HFFc6 (cell line): ENCODE measurements around the gene PSRC1. TPM values are rescaled to one million over a fixed set of nuclear protein-coding genes. Genes with fewer than 3 reads are reported as not detected.

Experiments
- DNase-seq: peaks from one replicate; pipeline ENCODE4 v3.0.0-alpha.2; 2018
- H3K27ac Mint-ChIP-seq: 2 replicates; pipeline ENCODE4 v1.8.0; 2020; ENCODE audit warnings: mild to moderate bottlenecking, mixed read lengths
- H3K27me3 Mint-ChIP-seq: 2 replicates; pipeline ENCODE4 v1.8.0; 2021; ENCODE audit warnings: mild to moderate bottlenecking, moderate library complexity, mixed read lengths; ENCODE audit not compliant: insufficient read depth
- H3K36me3 Mint-ChIP-seq: 2 replicates; pipeline ENCODE4 v1.8.0; 2021; ENCODE audit warnings: low read depth, mixed read lengths
- H3K4me1 Mint-ChIP-seq: 2 replicates; pipeline ENCODE4 v1.8.0; 2020; ENCODE audit warnings: low read depth, mixed read lengths
- H3K4me3 Mint-ChIP-seq: 2 replicates; pipeline ENCODE4 v1.8.0; 2020; ENCODE audit warnings: mild to moderate bottlenecking, moderate library complexity, mixed read lengths
- H3K9me3 Mint-ChIP-seq: 2 replicates; pipeline ENCODE4 v1.8.0; 2020; ENCODE audit warnings: mild to moderate bottlenecking, mixed read lengths
- total RNA-seq, 6 experiments: library from RNA; stranded (reverse); fragmentation: NEBNext Ultra II Directional; extraction: Animal tissue kit (Norgen Biotek cat#: 25700); gene quantifications; 2 replicates in 1 of 6; 3 replicates in 5 of 6; pipeline ENCODE4 v1.2.3, GENCODE V29; 2021
- TF ChIP-seq, protein P1 (sequence below): fragments of 200-600 bp; sonication (generic); IDR thresholded peaks from 2 replicates; pipeline ENCODE4 v1.5.0; 2021; ENCODE audit warnings: antibody characterized with exemption, mild to moderate bottlenecking

PSRC1 gene
- total RNA-seq, 6 experiments from 2014 or later: 17.0 to 33.1 (median 30.4) TPM

DNA sequence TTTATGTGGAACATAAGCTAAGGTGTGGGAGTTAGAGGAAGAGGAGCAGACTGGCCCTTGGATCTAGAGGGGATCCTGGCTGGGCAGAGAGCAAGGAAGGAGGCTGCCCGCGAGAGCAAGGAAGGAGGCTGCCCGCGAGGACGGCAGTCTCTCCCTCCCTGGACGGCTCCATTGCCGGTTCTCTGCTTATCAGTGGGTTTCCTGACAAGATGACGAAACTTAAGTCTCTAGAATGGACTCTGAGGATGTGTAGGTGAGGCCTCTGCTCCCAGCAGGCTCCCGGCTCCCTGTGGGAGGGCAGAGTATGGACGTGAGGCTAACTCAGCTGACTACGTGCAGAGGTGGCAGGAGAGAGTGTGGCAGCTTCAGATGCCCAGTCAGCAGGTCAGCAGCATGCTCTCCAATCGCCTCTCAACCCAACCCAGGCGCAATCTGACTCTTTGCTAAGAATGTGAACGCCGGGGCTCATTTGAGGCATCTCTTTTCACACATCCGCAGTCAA, 17.8 kb upstream of the PSRC1 start:
- DNase-seq: no peak
- H3K27me3 Mint-ChIP-seq: peaks cover 3% of the 10 kb centered on the region; the same call in 1 of the 2 replicates
- H3K36me3 Mint-ChIP-seq: no peaks in the 10 kb centered on the region
- no peak overlapping the region for H3K27ac Mint-ChIP-seq
- H3K4me1 Mint-ChIP-seq: peaks cover 22% of the 10 kb centered on the region
- TF ChIP-seq, protein P1, sequence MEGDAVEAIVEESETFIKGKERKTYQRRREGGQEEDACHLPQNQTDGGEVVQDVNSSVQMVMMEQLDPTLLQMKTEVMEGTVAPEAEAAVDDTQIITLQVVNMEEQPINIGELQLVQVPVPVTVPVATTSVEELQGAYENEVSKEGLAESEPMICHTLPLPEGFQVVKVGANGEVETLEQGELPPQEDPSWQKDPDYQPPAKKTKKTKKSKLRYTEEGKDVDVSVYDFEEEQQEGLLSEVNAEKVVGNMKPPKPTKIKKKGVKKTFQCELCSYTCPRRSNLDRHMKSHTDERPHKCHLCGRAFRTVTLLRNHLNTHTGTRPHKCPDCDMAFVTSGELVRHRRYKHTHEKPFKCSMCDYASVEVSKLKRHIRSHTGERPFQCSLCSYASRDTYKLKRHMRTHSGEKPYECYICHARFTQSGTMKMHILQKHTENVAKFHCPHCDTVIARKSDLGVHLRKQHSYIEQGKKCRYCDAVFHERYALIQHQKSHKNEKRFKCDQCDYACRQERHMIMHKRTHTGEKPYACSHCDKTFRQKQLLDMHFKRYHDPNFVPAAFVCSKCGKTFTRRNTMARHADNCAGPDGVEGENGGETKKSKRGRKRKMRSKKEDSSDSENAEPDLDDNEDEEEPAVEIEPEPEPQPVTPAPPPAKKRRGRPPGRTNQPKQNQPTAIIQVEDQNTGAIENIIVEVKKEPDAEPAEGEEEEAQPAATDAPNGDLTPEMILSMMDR: no peak
- no peak overlapping the region for H3K4me3 Mint-ChIP-seq
- no peaks in the 10 kb centered on the region for H3K9me3 Mint-ChIP-seq

DNA sequence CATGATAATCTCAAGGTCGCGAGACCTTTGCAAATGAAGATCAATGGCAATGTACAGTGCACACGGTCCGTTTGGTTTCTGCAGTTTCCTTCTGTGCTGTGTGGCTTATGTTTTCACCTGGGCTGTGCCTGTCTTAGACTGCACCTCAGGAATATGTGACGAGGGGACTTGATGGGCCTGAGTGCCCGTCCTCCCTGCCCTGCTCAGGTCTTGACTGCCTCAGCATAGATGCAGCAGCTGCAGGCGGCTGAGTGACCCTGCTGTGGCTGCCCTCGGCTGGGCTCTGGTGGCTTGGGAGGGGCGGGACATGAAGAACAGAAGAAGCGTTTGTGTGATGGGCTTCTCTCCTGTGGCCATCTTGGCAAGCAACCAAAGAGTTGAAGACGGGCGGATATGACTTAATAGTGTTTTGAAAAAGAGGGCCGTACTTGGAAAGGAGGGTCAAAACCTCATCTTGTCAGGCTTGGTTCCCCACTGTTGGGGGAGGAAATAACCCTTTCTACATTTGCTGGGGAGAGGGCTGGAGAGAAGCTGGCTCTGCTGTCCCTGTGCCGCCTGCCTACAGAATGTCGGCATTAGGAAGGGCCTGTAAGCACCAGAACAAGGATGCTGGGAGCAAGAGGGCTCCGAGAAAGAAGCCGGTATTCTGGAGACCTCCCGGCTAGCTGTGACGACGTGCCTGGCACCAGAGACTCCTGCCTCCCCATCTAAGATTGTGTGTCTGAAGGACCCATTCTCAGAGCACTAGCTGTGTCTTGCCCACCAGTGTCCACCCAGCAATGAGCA, 16.8 kb upstream of the PSRC1 start:
- no peaks in the 10 kb centered on the region for H3K36me3 Mint-ChIP-seq
- no peaks in the 10 kb centered on the region for H3K9me3 Mint-ChIP-seq
- TF ChIP-seq, protein P1: no peak
- peaks cover 2% of the 10 kb centered on the region; the same call in 1 of the 2 replicates for H3K27me3 Mint-ChIP-seq
- H3K4me3 Mint-ChIP-seq: peak overlapping the region; percentile 49; the same call in 1 of the 2 replicates
- DNase-seq: no peak
- H3K4me1 Mint-ChIP-seq: peaks cover 22% of the 10 kb centered on the region
- H3K27ac Mint-ChIP-seq: peak overlapping the region; percentile 87

DNA sequence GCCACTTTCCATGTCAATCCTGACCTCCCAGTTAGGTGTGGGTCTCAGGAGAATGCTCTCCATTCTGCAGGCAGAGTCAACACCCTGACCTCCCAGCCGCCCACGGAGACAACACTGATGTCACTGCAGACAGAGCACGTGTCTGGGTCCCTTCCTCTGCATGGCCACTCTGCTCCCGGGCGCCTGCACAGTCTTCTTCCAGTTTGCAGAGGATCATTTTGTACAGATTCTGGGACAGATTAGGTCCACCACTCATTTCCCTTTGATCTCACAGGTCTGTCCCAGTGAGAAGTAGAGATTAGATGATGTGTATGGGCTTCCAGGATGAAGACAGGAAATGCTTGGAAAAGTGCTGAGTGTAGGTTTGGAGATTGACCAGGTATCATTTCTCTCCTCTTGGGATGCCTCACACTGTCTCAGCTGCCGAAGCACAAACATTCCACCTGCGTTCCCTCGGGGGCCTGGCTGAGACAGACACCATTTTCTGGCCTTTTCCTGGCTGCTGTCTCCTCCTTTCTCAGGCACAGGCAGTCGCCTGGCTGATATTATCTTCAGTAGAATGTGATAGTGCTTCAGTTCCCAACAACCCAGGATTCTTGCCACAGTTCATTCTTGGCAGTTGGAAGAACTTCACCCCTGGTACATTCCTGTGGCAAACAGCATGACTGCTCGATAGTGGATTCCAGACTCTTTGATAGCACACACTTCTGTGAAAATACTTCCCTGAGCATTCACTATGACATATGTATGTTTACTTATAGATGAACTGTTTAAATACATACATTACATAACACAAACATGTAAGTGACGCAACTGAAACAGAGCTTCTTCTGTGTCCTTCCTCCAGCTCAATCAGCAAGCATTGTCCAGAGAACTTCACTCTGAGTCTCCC, 16.0 kb upstream of the PSRC1 start:
- Mint-ChIP-seq H3K27me3 (peaks cover 2% of the 10 kb centered on the region; the same call in 1 of the 2 replicates), H3K36me3 (no peaks in the 10 kb centered on the region), H3K4me3 (peak overlapping the region; percentile 49), H3K9me3 (no peaks in the 10 kb centered on the region), H3K27ac (peak overlapping the region; percentile 87), H3K4me1 (peaks cover 27% of the 10 kb centered on the region)
- TF ChIP-seq, protein P1: no peak
- peak; percentile 89 for DNase-seq

DNA sequence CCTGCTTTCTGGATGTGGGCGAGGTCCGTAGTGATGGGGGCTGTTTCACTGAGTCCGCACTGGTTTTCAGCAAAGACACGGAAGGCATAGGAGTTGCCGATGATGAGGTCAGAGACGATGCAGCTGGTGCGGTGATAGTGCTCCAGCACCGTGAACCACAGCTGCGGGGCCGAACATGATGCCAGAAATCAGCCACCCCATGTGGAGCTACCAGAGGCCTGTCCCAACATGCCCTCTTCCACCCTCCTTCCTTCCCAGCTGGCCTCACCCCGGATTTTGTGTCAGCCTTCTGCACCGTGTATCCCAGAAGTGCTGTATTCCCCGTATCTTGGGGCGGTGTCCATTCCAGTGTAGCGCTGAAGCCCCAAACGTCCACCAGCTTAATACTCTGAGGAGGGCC, 13.8 kb upstream of the PSRC1 start:
- H3K9me3 Mint-ChIP-seq: no peaks in the 10 kb centered on the region
- H3K4me3 Mint-ChIP-seq: no peak overlapping the region
- H3K36me3 Mint-ChIP-seq: no peaks in the 10 kb centered on the region
- peaks cover 2% of the 10 kb centered on the region for H3K27me3 Mint-ChIP-seq
- H3K27ac Mint-ChIP-seq: no peak overlapping the region
- TF ChIP-seq, protein P1: no peak
- DNase-seq: no peak
- peaks cover 29% of the 10 kb centered on the region for H3K4me1 Mint-ChIP-seq

DNA sequence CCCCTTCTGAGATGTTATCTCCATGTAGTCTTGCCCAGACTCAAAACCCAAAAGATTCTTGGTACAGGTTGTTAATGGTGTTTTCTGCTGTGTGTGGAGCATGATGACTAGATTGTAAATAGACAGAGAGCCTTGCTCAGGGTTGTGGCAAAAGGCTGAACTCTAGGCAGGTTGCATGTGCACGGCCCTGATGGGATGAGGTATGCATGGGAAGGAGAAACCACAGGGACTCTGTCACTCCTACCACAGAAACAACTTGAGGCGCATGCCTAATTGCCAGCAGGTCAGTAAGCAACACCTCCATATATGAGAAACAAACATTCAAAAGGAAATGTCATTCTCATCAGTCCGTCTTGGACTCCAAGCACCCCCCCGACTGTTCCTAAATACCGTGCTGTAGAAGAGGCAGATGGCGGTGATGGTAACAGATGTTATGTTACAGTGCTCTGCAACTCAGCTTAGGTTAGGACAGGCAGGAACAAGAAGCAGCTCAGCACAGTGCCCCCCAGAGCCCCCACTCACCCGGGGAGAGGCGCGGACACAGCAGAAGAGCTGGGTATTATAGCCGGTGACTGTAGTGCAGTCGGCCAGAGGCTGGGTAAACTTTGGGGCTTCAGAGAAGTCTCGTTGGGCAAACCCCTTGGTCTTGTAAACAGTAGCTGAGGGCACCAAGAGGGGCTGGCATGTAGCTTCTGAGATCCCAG, 12.9 kb upstream of the PSRC1 start:
- H3K4me3 Mint-ChIP-seq: no peak overlapping the region
- H3K27ac Mint-ChIP-seq: no peak overlapping the region
- no peaks in the 10 kb centered on the region for H3K36me3 Mint-ChIP-seq
- H3K9me3 Mint-ChIP-seq: no peaks in the 10 kb centered on the region
- peaks cover 2% of the 10 kb centered on the region for H3K27me3 Mint-ChIP-seq
- TF ChIP-seq, protein P1: peak; percentile 17; the same call in 1 of the 2 replicates
- peaks cover 29% of the 10 kb centered on the region for H3K4me1 Mint-ChIP-seq
- no peak for DNase-seq
